ENCODE results near the gene TMIGD2. TPM values are rescaled to one million over a fixed set of nuclear protein-coding genes. Genes with fewer than 3 reads are reported as not detected.

Gene TMIGD2
- total RNA-seq, 4 donors from 2014 or later, result not detected

GRCh38 chr19:4343370-4344307, 41.5 kb upstream of the TMIGD2 start, which contains the start of gene MPND:
Gene MPND (plus strand): TSS chr19:4343562. CDS start chr19:4343594, 32 bp downstream.
- 10% methylated on average over 28 of the region's 101 CpGs for WGBS
- Histone ChIP-seq H3K4me3 (peak within 1 kb of the TSS; percentile 70), H3K9me3 (no peaks in the 10 kb centered on the region), H3K27ac (peak within 1 kb of the TSS; percentile 87), H3K4me1 (peaks cover 30% of the 10 kb centered on the region), H3K27me3 (no peaks in the 10 kb centered on the region), H3K36me3 (peaks cover 13% of the 10 kb centered on the region)
- DNase-seq (ENCODE audit: low spot score in 2 of 2), result peak; percentile 94 to 95
- no peak for TF ChIP-seq POLR2A (IDR thresholded peaks at IDR 0.05)
- no peak for TF ChIP-seq POLR2AphosphoS5 (IDR thresholded peaks at IDR 0.05)
- no peak for TF ChIP-seq EP300 (IDR thresholded peaks at IDR 0.05)
- no peak for TF ChIP-seq CTCF (IDR thresholded peaks at IDR 0.05)

DNA sequence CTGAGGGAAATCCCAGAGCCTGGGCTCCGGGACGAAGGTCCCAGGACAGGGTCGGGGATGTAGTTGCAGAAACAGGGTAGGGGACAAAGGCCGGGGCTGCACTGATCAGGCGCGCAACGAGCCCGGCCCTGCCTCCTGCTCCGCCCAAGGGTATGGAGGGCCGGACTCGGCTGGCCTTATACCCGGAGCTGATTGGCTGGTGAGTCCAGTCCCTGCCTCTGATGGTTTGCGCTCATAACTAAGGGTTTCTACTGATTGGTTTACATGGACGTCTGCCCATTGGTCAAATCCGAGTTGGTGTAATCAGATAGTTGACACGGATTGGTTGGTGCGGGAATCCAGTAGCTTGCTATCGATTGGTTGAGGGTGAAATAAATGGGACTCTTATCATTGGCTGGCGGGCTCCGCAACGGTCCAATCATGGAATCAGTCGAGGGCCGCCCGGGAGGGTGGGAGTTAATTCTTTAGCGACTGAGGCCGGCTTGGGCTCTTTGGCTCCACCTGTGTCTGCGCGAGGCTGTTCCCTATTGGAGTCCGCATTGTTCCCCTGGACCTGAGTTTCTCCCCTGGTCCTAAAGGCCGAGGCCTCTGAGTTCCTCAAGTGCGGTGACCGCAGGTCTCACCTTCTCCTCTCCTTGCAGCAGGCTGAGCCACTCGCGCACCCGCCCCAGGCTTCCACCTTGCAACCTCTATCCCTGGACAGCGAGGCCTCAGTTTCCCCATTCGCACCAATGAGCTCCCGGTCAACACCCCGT, 40.6 kb upstream of the TMIGD2 start:
- Histone ChIP-seq H3K9me3 (no peaks in the 10 kb centered on the region), H3K27me3 (no peaks in the 10 kb centered on the region), H3K27ac (peak overlapping the region; percentile 87), H3K4me1 (peaks cover 38% of the 10 kb centered on the region), H3K4me3 (peak overlapping the region; percentile 70), H3K36me3 (peaks cover 12% of the 10 kb centered on the region)
- no peak for TF ChIP-seq EP300 (IDR thresholded peaks at IDR 0.05)
- peak in 1 of 2 donors; percentile 41 for TF ChIP-seq CTCF (IDR thresholded peaks at IDR 0.05)
- peak in 1 of 3 donors; percentile 52 for TF ChIP-seq POLR2AphosphoS5 (IDR thresholded peaks at IDR 0.05)
- TF ChIP-seq POLR2A (IDR thresholded peaks at IDR 0.05), result peak in 1 of 2 donors; percentile 40
- WGBS, result under 1% methylated on average over 26 of the region's 39 CpGs
- DNase-seq (ENCODE audit: low spot score in 2 of 2), result peak; percentile 98 to 99

- Histone ChIP-seq H3K27ac (peak overlapping the region; percentile 87), H3K4me1 (peaks cover 44% of the 10 kb centered on the region), H3K36me3 (peaks cover 12% of the 10 kb centered on the region), H3K4me3 (peak overlapping the region; percentile 70), H3K9me3 (no peaks in the 10 kb centered on the region), H3K27me3 (no peaks in the 10 kb centered on the region)
- no peak for DNase-seq (ENCODE audit: low spot score in 2 of 2)
- WGBS, result 2% methylated on average over 9 of the region's 10 CpGs
- TF ChIP-seq EP300 (IDR thresholded peaks at IDR 0.05) (no peak), CTCF (IDR thresholded peaks at IDR 0.05) (no peak), POLR2A (IDR thresholded peaks at IDR 0.05) (no peak), POLR2AphosphoS5 (IDR thresholded peaks at IDR 0.05) (no peak)
Observed at GRCh38 chr19:4342314-4342614, 40.1 kb upstream of the TMIGD2 start.

- Histone ChIP-seq H3K27ac (peak within 1 kb of the TSS; percentile 92), H3K4me3 (peak within 1 kb of the TSS; percentile 60), H3K36me3 (no peaks in the 10 kb centered on the region), H3K27me3 (no peaks in the 10 kb centered on the region), H3K4me1 (peaks cover 28% of the 10 kb centered on the region), H3K9me3 (no peaks in the 10 kb centered on the region)
- TF ChIP-seq POLR2A (IDR thresholded peaks at IDR 0.05), result no peak
- no peak for TF ChIP-seq CTCF (IDR thresholded peaks at IDR 0.05)
- no peak for TF ChIP-seq EP300 (IDR thresholded peaks at IDR 0.05)
- no peak for TF ChIP-seq POLR2AphosphoS5 (IDR thresholded peaks at IDR 0.05)
- whole genome bisulfite sequencing, result 29% methylated on average over 26 of the region's 27 CpGs
- peak in 1 of 2 donors; percentile 76 for DNase-seq (ENCODE audit: low spot score in 2 of 2)
Observed at GRCh38 chr19:4338441-4339355, 36.5 kb upstream of the TMIGD2 start, which contains the start of gene STAP2. Gene STAP2 (minus strand): TSS chr19:4338827. CDS start chr19:4338753, 74 bp downstream.

Data from suprapubic skin (tissue), 4 donors.